ENCODE data around the gene KRT72.

The KRT72 gene

GRCh38 chr12:52600941-52601481 lies at the start of gene KRT72:
TSS of gene KRT72 (minus strand) at chr12:52601463. CDS start at chr12:52601452, 11 bp downstream.
- peak; percentile 8 for DNase-seq (ENCODE audit: low spot score)

DNA sequence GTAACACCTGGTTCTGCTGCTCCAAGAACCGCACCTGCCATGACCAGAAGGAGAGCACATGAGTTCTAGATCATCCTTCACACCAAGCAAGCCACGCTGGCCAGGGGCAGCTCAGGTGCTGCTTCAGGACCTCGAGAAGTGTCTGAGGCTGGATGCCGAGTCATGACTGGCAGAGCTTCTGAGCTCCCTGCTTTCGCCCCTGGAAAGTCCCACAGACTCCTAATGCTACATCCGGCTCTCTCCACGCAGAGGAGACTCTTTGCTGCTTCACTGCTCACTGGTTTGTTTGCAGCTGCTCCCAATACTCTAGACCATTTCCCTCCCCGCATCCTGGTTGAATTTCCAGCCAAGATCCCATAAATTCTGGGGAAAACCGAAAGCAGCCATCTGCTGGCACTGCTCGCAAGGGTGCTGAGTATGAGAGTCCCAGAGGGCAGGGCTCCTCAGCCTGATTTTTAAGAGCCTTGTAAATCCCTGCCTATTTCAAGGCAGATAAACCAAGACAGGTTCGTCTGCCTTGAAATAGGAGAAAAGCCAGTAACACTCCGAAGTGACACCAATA lies 49.3 kb upstream of the KRT72 start:
- DNase-seq (ENCODE audit: low spot score) = no peak

- DNase-seq (ENCODE audit: low spot score) = no peak
Measured at GRCh38 chr12:52649066-52649465, 47.8 kb upstream of the KRT72 start.

- no peak for DNase-seq (ENCODE audit: low spot score)
Measured at GRCh38 chr12:52648012-52648550, 46.8 kb upstream of the KRT72 start.

- DNase-seq (ENCODE audit: low spot score) = no peak
Measured at GRCh38 chr12:52647601-52648000, 46.3 kb upstream of the KRT72 start.

GRCh38 chr12:52646613-52647012 lies 45.4 kb upstream of the KRT72 start:
- no peak for DNase-seq (ENCODE audit: low spot score)

- no peak for DNase-seq (ENCODE audit: low spot score)
Measured at GRCh38 chr12:52645982-52646381, 44.7 kb upstream of the KRT72 start.

- no peak for DNase-seq (ENCODE audit: low spot score)
Measured at GRCh38 chr12:52645120-52645761, 44.0 kb upstream of the KRT72 start.

GRCh38 chr12:52644078-52644415 lies 42.8 kb upstream of the KRT72 start:
- no peak for DNase-seq (ENCODE audit: low spot score)

DNA sequence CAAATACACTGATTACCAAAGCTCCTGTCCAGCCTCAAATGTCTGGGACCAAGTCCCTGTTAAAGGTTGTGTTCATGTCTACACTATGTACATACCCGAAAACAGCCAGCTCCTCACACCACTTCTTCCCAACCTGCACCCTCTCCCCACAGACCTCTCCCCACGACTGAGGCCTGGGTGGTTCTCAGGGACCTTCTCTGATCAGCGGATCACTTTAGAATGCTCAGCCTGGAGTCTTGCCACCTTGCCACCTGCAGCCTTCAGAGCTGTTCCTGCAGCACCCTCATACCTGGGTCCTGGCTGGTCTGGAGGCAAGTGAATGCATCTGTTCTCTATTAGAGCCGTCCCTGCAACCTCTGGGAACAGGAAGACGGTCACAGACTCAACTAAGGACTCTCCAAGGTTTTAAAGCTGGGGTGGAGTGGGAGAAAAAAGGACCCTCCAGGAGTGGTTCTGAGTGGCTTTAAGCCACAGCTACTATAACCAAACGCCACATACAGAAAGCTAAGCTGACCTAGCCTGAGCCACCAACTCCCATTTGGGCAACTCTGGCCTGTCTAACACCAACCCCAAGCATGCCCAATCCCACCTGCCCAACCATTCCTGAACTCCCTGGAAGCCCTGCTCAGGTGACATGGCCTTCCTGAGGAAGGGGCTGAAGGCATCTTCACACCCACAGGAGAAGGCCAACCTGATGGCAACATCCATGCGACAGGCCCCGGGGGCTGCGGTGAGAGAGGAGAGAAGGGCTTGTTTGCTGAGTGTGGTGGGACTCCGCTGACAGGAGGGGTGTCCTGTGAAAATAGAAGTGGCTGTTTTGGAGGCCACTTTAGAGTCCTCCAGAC lies 42.2 kb upstream of the KRT72 start:
- no peak for DNase-seq (ENCODE audit: low spot score)

- no peak for DNase-seq (ENCODE audit: low spot score)
Measured at GRCh38 chr12:52641468-52641867, 40.2 kb upstream of the KRT72 start.

- no peak for DNase-seq (ENCODE audit: low spot score)
Measured at GRCh38 chr12:52637299-52637698, 36.0 kb upstream of the KRT72 start.

DNA sequence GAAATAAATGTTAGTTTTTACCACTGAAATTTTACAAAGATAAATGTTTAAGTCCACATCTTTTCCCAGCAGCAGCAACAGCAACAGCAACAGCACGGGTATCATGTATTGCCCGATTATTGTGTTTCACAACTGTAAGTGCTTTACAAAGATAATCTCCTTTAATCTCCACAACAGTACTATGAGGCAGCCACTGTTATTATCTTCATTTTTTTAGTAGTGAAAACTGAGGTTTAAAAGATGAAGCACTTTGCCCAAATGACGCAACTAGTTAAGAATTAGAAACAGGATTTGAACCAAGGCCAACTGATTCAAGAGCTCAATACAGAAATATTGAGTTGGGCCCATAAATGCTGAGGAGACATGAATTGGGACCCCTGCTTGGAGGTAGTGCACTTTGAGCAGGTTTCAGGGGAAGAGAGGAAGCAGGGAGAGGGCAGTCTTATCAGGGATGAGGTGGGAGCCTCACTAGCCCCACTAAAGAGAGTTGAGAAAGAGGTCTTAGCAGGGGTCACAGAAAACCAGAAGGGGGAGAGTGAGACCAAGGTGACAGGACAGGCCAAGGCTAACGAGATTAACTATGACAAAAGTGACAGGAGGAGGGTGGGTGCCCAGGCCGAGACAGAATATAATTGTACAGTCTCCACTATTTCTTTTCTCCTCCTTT lies 35.5 kb upstream of the KRT72 start:
- DNase-seq (ENCODE audit: low spot score) = no peak

- DNase-seq (ENCODE audit: low spot score) = no peak
Measured at GRCh38 chr12:52636189-52636588, 34.9 kb upstream of the KRT72 start.

- no peak for DNase-seq (ENCODE audit: low spot score)
Measured at GRCh38 chr12:52634266-52635056, 33.2 kb upstream of the KRT72 start.

DNA sequence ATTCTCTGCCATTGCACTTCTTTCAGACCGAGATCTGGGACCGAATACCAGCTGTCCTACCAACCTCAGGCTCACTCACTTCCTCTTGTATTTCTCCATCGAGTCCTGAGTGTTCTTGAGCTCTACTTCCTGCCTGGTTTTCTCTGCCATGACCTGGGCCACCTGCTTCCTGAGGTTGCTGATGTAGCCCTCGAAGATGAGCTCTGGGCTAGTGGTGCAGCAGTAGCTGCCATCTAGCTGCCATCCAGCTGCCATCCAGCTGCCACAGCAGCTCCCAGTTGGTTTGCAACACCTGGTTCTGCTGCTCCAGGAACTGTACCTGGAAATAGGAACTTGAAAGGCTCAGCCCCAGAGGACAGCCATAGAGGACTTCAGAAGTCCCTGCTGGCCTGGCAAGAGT lies 32.1 kb upstream of the KRT72 start:
- DNase-seq (ENCODE audit: low spot score) = no peak

DNA sequence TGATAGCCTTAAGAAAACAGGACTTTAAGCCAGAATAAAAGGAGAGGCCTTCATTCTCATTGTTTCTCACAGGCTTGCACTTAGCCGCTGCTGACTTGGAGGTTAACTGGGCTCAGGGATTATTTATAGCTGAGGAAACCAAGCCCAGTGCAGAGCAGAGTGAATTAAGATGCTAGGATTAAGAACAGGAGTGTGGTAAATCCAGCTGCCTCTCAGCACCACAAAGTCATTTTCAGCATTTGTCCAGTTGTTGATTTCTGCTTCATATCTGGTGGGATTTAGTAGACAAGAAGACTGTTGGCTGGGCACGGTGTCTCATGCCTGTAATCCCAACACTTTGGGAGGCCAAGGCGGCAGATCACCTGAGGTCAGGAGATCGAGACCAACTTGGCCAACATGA lies 31.4 kb upstream of the KRT72 start:
- no peak for DNase-seq (ENCODE audit: low spot score)

DNA sequence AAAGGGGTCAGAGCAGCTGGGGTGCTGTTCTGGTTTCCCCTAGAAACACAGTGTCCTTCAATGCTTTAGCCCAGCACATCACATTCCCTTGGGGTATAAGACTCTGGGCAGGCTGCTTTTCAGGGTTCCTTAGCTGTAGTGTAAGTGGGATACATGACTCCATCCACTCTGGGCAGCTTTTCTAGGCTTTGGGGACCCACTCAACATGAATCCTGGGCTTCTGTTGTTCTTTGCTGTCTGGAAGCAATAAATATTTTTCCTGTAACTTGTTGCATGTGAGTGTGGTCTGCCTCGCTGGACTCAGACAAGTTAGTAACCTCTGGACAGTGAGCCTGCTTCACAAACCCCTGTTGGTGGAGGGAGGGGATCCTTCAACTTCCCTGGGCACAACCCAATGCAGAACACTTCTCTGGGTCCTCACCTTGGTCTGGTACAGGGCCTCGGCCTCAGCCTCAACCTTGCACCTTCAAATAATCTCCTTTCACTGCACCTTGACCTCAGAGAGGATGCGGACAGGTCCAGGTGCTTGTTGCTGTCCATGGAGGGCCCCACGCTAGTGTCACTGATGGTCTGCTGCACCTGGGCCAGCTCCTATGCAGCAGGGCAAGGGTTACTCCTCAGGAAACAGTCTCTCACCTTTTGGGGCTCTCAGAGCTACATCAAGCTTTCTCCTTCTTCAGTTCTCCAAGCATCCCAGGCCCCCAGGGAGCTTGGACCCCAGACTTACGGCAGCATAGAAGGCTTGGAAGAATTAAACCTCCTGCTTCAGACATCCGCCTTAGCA lies 30.6 kb upstream of the KRT72 start:
- DNase-seq (ENCODE audit: low spot score) = no peak

DNA sequence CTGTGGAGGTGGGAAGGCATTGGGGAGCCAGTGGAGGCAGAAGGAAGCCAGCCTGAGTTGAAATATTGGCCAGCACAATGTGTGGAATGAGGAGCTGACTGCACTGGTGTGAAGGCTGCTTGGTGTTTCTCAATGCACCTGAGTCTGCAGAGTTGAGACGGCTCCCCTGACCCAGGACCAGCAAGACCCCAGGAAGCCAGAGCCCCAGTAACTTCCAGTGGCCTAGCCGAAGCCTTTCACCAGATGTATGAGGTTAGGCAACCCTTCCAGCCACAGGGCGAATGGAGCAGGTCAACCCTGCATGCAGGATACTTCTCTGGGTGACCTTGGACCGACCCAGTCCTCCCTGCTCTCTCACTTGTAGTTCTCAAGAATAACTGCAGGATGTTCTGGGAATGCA lies 30.0 kb upstream of the KRT72 start:
- no peak for DNase-seq (ENCODE audit: low spot score)

GRCh38 chr12:52630599-52631200 lies 29.4 kb upstream of the KRT72 start:
- DNase-seq (ENCODE audit: low spot score) = no peak
